AG10803 (cell line): ENCODE data around the gene IGFBP3.

Experiments
- DNase-seq: peaks from one replicate; pipeline ENCODE4 v3.0.0; 2010; ENCODE audit warnings: low read depth
- H3K4me3 ChIP-seq: 2 replicates; pipeline ENCODE4 v1.5.1; 2011; ENCODE audit warnings: mild to moderate bottlenecking, low read length, control low read depth
- TF ChIP-seq, protein P1 (sequence below): conservative IDR thresholded peaks from 2 replicates; pipeline ENCODE4 v1.5.1; 2011; ENCODE audit warnings: mild to moderate bottlenecking, low read length, control low read depth, inconsistent platforms

IGFBP3 gene

DNA sequence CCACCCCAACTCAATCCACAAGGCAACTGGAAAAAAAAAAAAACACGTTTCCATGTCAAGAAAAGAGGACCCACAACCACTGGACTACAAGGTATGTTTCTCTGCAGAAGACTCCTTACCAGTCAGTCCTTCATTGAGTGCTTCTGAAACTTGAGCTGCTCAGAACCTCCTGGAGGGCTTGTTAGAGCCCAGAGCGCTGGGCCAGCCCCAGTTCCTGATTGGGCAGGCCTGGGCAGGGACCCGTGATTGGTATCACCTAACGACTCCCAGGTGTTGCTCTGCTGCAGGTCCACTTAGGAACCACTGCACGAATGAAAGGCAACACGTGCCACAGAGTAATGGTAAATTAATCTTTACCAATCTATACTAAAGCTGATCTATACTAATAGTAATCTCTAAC, 47.7 kb downstream of the IGFBP3 start:
- TF ChIP-seq, protein P1, sequence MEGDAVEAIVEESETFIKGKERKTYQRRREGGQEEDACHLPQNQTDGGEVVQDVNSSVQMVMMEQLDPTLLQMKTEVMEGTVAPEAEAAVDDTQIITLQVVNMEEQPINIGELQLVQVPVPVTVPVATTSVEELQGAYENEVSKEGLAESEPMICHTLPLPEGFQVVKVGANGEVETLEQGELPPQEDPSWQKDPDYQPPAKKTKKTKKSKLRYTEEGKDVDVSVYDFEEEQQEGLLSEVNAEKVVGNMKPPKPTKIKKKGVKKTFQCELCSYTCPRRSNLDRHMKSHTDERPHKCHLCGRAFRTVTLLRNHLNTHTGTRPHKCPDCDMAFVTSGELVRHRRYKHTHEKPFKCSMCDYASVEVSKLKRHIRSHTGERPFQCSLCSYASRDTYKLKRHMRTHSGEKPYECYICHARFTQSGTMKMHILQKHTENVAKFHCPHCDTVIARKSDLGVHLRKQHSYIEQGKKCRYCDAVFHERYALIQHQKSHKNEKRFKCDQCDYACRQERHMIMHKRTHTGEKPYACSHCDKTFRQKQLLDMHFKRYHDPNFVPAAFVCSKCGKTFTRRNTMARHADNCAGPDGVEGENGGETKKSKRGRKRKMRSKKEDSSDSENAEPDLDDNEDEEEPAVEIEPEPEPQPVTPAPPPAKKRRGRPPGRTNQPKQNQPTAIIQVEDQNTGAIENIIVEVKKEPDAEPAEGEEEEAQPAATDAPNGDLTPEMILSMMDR: no peak
- DNase-seq: no peak
- H3K4me3 ChIP-seq: no peak overlapping the region

GRCh38 chr7:45873035-45873354, 48.1 kb downstream of the IGFBP3 start, which contains the start of gene CCDC201:
CCDC201 (minus strand) TSS chr7:45873082; CDS start chr7:45873007, 75 bp downstream.
- no peak within 1 kb of the TSS for H3K4me3 ChIP-seq
- TF ChIP-seq, protein P1: no peak

DNA sequence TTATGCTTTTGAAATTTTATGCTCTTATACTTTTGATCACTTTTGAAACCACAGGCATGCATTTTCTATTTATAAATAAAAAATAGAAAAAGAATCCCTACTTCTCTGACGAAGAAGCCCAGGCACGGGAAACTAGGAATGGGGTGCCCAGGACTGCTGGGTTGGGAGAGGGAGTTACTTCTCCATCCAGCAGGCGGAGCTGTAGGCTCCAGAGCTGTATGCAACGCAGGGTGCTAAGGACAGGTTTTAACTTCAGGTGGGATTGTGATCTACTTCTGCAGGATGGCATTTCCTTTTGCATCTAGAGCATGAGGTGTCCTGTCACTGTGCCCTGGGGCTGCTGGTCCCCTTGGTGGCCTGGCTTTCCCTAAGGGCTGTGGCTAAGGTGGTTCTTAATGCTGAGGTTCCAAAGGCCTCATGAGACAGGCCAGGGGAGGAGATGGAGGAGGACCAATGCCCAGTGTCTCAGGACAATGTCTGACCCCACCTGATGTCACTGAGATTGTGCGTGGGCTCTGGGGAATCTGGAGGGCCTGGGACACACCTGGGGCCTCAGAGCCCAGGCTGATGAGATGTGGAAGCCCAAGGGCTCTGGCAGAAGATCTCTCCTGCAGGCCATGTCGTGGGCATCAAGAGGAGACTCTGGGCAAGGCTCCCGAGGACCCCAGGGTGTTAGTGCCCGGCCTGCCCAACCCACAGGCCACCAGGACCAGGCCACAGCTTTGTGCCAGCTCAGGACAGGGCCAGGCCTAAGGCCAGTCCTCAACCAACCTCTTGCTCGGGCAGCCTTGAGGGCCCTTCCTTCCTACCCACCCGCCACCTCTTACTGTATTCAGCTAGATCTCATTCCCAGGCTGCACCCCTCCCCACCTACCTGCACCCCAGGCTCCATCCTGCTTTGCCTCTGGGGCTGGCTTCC, 48.7 kb downstream of the IGFBP3 start:
- no peak overlapping the region for H3K4me3 ChIP-seq
- DNase-seq: no peak
- TF ChIP-seq, protein P1: peak; percentile 58

More at GRCh38 chr7:45873035-45873354, 48.1 kb downstream of the IGFBP3 start, which contains the start of gene CCDC201:
- DNase-seq: no peak

DNA sequence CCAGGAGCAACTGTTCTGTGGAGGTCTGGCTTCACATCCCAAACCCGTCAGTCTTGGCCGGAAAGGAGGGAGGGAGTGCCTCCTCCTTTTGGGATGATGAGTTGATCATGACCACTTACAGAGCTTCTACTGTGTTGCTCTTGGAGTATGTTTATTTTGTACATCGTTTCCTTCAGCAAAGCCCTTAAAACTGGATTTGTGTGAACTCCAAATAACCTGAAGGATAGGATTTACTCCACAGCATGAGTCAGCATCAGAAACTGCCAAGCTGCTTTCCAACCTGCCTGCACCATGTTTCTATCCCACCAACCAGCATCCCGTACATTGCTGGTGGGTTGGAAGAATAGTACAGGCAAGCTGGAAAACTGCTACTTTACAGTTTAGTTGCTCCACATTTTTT, 51.6 kb downstream of the IGFBP3 start:
- no peak overlapping the region for H3K4me3 ChIP-seq
- DNase-seq: no peak
- TF ChIP-seq, protein P1: no peak

- no peak for DNase-seq
- no peak overlapping the region for H3K4me3 ChIP-seq
- TF ChIP-seq, protein P1: no peak
Measured at GRCh38 chr7:45867471-45867870, 53.6 kb downstream of the IGFBP3 start.

- DNase-seq: no peak
- H3K4me3 ChIP-seq: no peak overlapping the region
- TF ChIP-seq, protein P1: no peak
Measured at GRCh38 chr7:45865594-45866410, 55.3 kb downstream of the IGFBP3 start.
